GM23338 (cell line): Measurements from ENCODE around the gene RPUSD3. TPM values are rescaled to one million over a fixed set of nuclear protein-coding genes. Genes with fewer than 3 reads are reported as not detected.
A peak's percentile ranks its signal among the peaks of the same experiment; 100 is the strongest.

Experiments used
- ATAC-seq: fragments of 200-7000 bp; cut with Tn5 transposase; 3 replicates; pipeline ENCODE4 v1.9.1; 2020
- DNase-seq: peaks from one replicate; pipeline ENCODE4 v3.0.0-alpha.2; 2015; ENCODE audit warnings: low spot score
- H2AFZ ChIP-seq: fragments of 200-600 bp; sonication (generic); 2 replicates; pipeline ENCODE4 v1.8.0; 2016; ENCODE audit warnings: antibody characterized with exemption, mild to moderate bottlenecking, moderate library complexity
- H3F3A ChIP-seq: fragments of 200-600 bp; sonication (generic); replicated peaks from 2 replicates; pipeline ENCODE4 v1.8.0; 2017; ENCODE audit warnings: antibody characterized with exemption, mixed run types, low read depth
- H3K27ac ChIP-seq: fragments of 200-600 bp; sonication (generic); 2 replicates; pipeline ENCODE4 v1.6.1; 2016; ENCODE audit warnings: low read depth
- H3K27me3 ChIP-seq: fragments of 200-600 bp; sonication (generic); 2 replicates; pipeline ENCODE4 v1.8.0; 2016; ENCODE audit warnings: mild to moderate bottlenecking, mixed run types, moderate library complexity; ENCODE audit not compliant: insufficient read depth
- H3K36me3 ChIP-seq: fragments of 200-600 bp; sonication (generic); 2 replicates; pipeline ENCODE4 v1.8.0; 2016; ENCODE audit warnings: mild to moderate bottlenecking; ENCODE audit not compliant: insufficient read depth
- H3K4me1 ChIP-seq: fragments of 200-600 bp; sonication (generic); 2 replicates; pipeline ENCODE4 v1.8.0; 2016; ENCODE audit warnings: mild to moderate bottlenecking, moderate library complexity; ENCODE audit not compliant: insufficient read depth
- H3K4me2 ChIP-seq: fragments of 200-600 bp; sonication (generic); 2 replicates; pipeline ENCODE4 v1.7.1; 2017; ENCODE audit warnings: mixed run types
- H3K4me3 ChIP-seq: fragments of 200-600 bp; sonication (generic); 2 replicates; pipeline ENCODE4 v1.6.1; 2016; ENCODE audit warnings: mixed run types
- H3K79me2 ChIP-seq: fragments of 200-600 bp; sonication (generic); replicated peaks from 2 replicates; pipeline ENCODE4 v1.8.0; 2017; ENCODE audit warnings: mild to moderate bottlenecking; ENCODE audit not compliant: insufficient read depth
- H3K9me2 ChIP-seq: fragments of 200-600 bp; sonication (generic); 2 replicates; pipeline ENCODE4 v1.8.0; 2017; ENCODE audit not compliant: insufficient read depth
- H4K20me1 ChIP-seq: fragments of 200-600 bp; sonication (generic); replicated peaks from 2 replicates; pipeline ENCODE4 v1.8.0; 2017; ENCODE audit warnings: mild to moderate bottlenecking; ENCODE audit not compliant: insufficient read depth
- H3K27ac Mint-ChIP-seq: 2 replicates; pipeline ENCODE4 v1.8.0; 2020; ENCODE audit warnings: inconsistent platforms, mild to moderate bottlenecking, moderate library complexity, mixed read lengths
- H3K27me3 Mint-ChIP-seq: 3 replicates; pipeline ENCODE4 v1.8.0; 2022; ENCODE audit warnings: low read depth, mild to moderate bottlenecking, moderate library complexity, mixed read lengths, inconsistent platforms; ENCODE audit not compliant: insufficient read depth, poor library complexity
- H3K36me3 Mint-ChIP-seq: 3 replicates; pipeline ENCODE4 v1.8.0; 2021; ENCODE audit warnings: low read depth, mild to moderate bottlenecking, inconsistent platforms, moderate library complexity, mixed read lengths
- H3K4me1 Mint-ChIP-seq: 3 replicates; pipeline ENCODE4 v1.8.0; 2020; ENCODE audit warnings: mild to moderate bottlenecking, inconsistent platforms, mixed read lengths
- H3K4me3 Mint-ChIP-seq: 3 replicates; pipeline ENCODE4 v1.8.0; 2021; ENCODE audit warnings: moderate library complexity, mild to moderate bottlenecking, inconsistent platforms, mixed read lengths
- H3K9me3 Mint-ChIP-seq: 3 replicates; pipeline ENCODE4 v1.8.0; 2020; ENCODE audit warnings: moderate library complexity, mild to moderate bottlenecking, inconsistent platforms, mixed read lengths
- CREB1 ChIP-seq: fragments of 250-450 bp; sonication (Bioruptor Pico); IDR thresholded peaks from 2 replicates; pipeline ENCODE4 v1.5.0; 2020; ENCODE audit warnings: low read depth, mild to moderate bottlenecking, moderate library complexity
- CTCF ChIP-seq, 2 experiments: fragments of 200-600 bp in 1 of 2; sonication (generic) in 1 of 2; conservative IDR thresholded peaks; 2 replicates each; pipeline versions ENCODE4 v1.5.1 to v1.6.1; 2016 to 2017; ENCODE audit warnings: antibody characterized with exemption in 2 of 2, low read depth in 2 of 2, mild to moderate bottlenecking in 2 of 2, moderate library complexity in 1 of 2
- EZH2 ChIP-seq: fragments of 200-600 bp; sonication (generic); IDR thresholded peaks from one replicate; pipeline ENCODE4 v1.8.0; 2017; ENCODE audit warnings: antibody characterized with exemption, mild to moderate bottlenecking, low read depth; ENCODE audit not compliant: unreplicated experiment
- EZH2phosphoT487 ChIP-seq: fragments of 200-600 bp; sonication (generic); IDR thresholded peaks from one replicate; pipeline ENCODE4 v1.8.1; 2018; ENCODE audit warnings: antibody characterized with exemption; ENCODE audit not compliant: unreplicated experiment
- polyA plus RNA-seq: library from polyadenylated mRNA; unstranded; fragments of >200 nt; fragmentation: Nextera tagmentation; extraction: Ambion mirVana; gene quantifications from 2 replicates; pipeline ENCODE4 v1.2.1, GENCODE V29; 2016
- total RNA-seq: library from RNA; depleted of rRNA; stranded (reverse); fragments of >200 nt; shearing (Covaris generic); gene quantifications from 2 replicates; pipeline ENCODE4 v1.2.3, GENCODE V29; 2014
- TF ChIP-seq, protein P1 (sequence below): IDR thresholded peaks from one replicate; pipeline ENCODE4 v1.6.1; 2018; ENCODE audit warnings: antibody characterized with exemption; ENCODE audit not compliant: unreplicated experiment

The RPUSD3 gene
- total and polyA plus RNA-seq, 2 experiments from 2014 or later, result 64.3 to 73.4 TPM

- TF ChIP-seq, protein P1, sequence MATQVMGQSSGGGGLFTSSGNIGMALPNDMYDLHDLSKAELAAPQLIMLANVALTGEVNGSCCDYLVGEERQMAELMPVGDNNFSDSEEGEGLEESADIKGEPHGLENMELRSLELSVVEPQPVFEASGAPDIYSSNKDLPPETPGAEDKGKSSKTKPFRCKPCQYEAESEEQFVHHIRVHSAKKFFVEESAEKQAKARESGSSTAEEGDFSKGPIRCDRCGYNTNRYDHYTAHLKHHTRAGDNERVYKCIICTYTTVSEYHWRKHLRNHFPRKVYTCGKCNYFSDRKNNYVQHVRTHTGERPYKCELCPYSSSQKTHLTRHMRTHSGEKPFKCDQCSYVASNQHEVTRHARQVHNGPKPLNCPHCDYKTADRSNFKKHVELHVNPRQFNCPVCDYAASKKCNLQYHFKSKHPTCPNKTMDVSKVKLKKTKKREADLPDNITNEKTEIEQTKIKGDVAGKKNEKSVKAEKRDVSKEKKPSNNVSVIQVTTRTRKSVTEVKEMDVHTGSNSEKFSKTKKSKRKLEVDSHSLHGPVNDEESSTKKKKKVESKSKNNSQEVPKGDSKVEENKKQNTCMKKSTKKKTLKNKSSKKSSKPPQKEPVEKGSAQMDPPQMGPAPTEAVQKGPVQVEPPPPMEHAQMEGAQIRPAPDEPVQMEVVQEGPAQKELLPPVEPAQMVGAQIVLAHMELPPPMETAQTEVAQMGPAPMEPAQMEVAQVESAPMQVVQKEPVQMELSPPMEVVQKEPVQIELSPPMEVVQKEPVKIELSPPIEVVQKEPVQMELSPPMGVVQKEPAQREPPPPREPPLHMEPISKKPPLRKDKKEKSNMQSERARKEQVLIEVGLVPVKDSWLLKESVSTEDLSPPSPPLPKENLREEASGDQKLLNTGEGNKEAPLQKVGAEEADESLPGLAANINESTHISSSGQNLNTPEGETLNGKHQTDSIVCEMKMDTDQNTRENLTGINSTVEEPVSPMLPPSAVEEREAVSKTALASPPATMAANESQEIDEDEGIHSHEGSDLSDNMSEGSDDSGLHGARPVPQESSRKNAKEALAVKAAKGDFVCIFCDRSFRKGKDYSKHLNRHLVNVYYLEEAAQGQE, result no peak
These were observed 40.3 kb downstream of the RPUSD3 start (continued) for GRCh38 chr3:9803494-9803893.

GRCh38 chr3:9800529-9800928, 43.3 kb downstream of the RPUSD3 start:
- Mint-ChIP-seq H3K36me3 (peaks cover 88% of the 10 kb centered on the region), H3K4me3 (no peak overlapping the region), H3K27me3 (peaks cover 6% of the 10 kb centered on the region), H3K4me1 (no peaks in the 10 kb centered on the region), H3K27ac (no peak overlapping the region), H3K9me3 (no peaks in the 10 kb centered on the region)
- Histone ChIP-seq H2AFZ (no peak overlapping the region), H4K20me1 (peaks cover 20% of the 10 kb centered on the region), H3K27ac (no peak overlapping the region), H3K27me3 (no peaks in the 10 kb centered on the region), H3K4me2 (no peak overlapping the region), H3K79me2 (peaks cover 15% of the 10 kb centered on the region), H3F3A (0 out of 2 replicates have a peak, but pooled peaks cover 13% of the 10 kb centered on the region), H3K4me1 (no peaks in the 10 kb centered on the region), H3K9me2 (no peaks in the 10 kb centered on the region), H3K4me3 (no peak overlapping the region), H3K36me3 (peaks cover 76% of the 10 kb centered on the region)
- peak; percentile 46 to 48 for TF ChIP-seq CTCF (conservative IDR thresholded peaks at IDR 0.05; ENCODE audit: low read depth in 2 of 2)
- no peak for TF ChIP-seq EZH2
- ATAC-seq (peak; percentile 55; the same call in 2 of the 3 replicates), DNase-seq (no peak)

DNA sequence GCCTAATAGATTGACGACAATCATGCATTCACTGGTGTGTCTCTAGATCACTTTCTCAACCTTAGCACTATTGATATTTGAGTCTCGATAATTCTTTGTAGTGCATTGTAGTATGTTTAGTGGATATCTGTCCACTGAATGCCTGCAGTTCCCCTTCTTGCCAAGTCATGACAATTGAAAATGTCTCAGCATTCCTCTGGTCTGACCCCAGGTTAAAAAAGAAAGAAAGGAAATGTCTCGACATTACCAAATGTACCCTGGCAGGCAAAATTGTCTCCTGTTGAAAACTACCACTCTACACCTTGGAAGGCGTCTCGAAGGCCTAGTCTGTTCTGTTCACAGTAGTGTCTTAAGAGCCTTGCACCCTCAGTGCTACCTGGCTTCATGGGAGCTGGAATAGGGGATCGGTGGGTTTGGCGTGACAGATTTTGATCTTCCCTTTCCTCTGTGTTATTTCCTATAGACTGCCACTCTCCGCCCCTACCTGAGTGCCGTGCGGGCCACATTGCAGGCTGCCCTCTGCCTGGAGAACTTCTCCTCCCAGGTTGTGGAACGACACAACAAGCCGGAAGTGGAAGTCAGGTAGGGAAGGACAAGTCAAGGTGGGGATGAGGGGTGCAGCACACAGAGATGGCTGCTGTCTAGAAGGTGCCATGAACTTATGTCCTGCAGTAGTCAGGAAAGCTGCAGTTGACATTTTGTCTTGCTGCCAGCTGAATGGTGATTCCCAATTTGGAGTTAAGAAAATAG, 46.4 kb downstream of the RPUSD3 start:
- Histone ChIP-seq H3K4me1 (peaks cover 6% of the 10 kb centered on the region), H2AFZ (no peak overlapping the region), H3K27me3 (no peaks in the 10 kb centered on the region), H3K4me2 (no peak overlapping the region), H3K4me3 (no peak overlapping the region), H4K20me1 (peaks cover 12% of the 10 kb centered on the region), H3K27ac (no peak overlapping the region), H3K36me3 (peaks cover 49% of the 10 kb centered on the region), H3F3A (peaks cover 19% of the 10 kb centered on the region; the same call in 1 of the 2 replicates), H3K9me2 (0 out of 2 replicates have a peak, but pooled peaks cover 3% of the 10 kb centered on the region), H3K79me2 (peaks cover 40% of the 10 kb centered on the region)
- no peak for DNase-seq
- Mint-ChIP-seq H3K27ac (no peak overlapping the region), H3K27me3 (peaks cover 10% of the 10 kb centered on the region), H3K4me3 (no peak overlapping the region), H3K36me3 (peaks cover 73% of the 10 kb centered on the region), H3K4me1 (peaks cover 9% of the 10 kb centered on the region), H3K9me3 (no peaks in the 10 kb centered on the region)
- ATAC-seq, result no peak
- TF ChIP-seq EZH2phosphoT487 (no peak), CREB1 (CRISPR knock-in tag) (no peak)
- TF ChIP-seq, protein P1, result no peak
